NT2/D1 (cell line): ENCODE measurements around the gene NT5DC2.

Source experiments
- SUZ12 ChIP-seq: IDR thresholded peaks from 2 replicates; pipeline ENCODE4 v1.6.1; 2011; ENCODE audit not compliant: insufficient read length, insufficient read depth; ENCODE audit errors: extremely low read depth
- YY1 ChIP-seq: IDR thresholded peaks from 2 replicates; pipeline ENCODE4 v1.6.1; 2011; ENCODE audit not compliant: insufficient read length, insufficient read depth
- ZNF274 ChIP-seq: IDR thresholded peaks from 2 replicates; pipeline ENCODE4 v1.6.1; 2011; ENCODE audit warnings: mild to moderate bottlenecking, low read depth, low read length

DNA sequence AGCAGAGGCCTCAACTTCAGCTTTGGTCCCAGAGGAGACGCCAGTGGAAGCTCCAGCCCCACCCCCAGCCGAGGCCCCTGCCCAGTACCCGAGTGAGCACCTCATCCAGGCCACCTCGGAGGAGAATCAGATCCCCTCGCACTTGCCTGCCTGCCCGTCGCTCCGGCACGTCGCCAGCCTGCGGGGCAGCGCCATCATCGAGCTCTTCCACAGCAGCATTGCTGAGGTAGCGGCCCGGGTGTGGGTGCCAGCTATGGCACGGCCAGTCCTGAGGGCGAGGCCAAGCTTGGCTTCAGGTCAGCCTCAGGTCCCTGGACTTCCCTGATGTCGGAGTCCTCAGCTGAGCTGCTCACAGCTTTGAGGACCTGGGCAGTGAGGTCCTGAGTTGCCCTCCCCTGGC lies 44.2 kb downstream of the NT5DC2 start:
- TF ChIP-seq ZNF274 (no peak), YY1 (no peak), SUZ12 (no peak)
